WTC11 (cell line): ENCODE measurements around the gene MAPT. TPM values are rescaled to one million over a fixed set of nuclear protein-coding genes. Genes with fewer than 3 reads are reported as not detected.

ENCODE experiments used
- ATAC-seq: fragments of 200-7000 bp; cut with Tn5 transposase; 2 replicates; pipeline ENCODE4 v1.10.0; 2021; ENCODE audit warnings: mild to moderate bottlenecking, moderate library complexity
- CTCF ChIA-PET: fragments of 300-600 bp; sonication (Branson Sonifier 250); formaldehyde crosslinking; loops from one replicate; lab custom pipeline; 2021; ENCODE audit warnings: antibody characterized with exemption; lab: Charles Lee
- POLR2A ChIA-PET: fragments of 350-600 bp; sonication (Branson Sonifier 250); formaldehyde crosslinking; loops from one replicate; lab custom pipeline; 2021; ENCODE audit warnings: antibody characterized with exemption; lab: Charles Lee
- DNase-seq: peaks from one replicate; pipeline ENCODE4 v3.0.0; 2021; ENCODE audit warnings: low spot score
- H3K27ac Mint-ChIP-seq: 2 replicates; pipeline ENCODE4 v1.8.0; 2021; ENCODE audit warnings: mixed read lengths
- H3K27me3 Mint-ChIP-seq: 2 replicates; pipeline ENCODE4 v1.8.0; 2021; ENCODE audit warnings: low read depth, mild to moderate bottlenecking, moderate library complexity, mixed read lengths
- H3K36me3 Mint-ChIP-seq: 2 replicates; pipeline ENCODE4 v1.8.0; 2021; ENCODE audit warnings: mixed read lengths
- H3K4me1 Mint-ChIP-seq: 2 replicates; pipeline ENCODE4 v1.8.0; 2022; ENCODE audit warnings: mixed read lengths
- H3K4me3 Mint-ChIP-seq: 2 replicates; pipeline ENCODE4 v1.8.0; 2021; ENCODE audit warnings: mild to moderate bottlenecking, moderate library complexity, mixed read lengths
- H3K9me3 Mint-ChIP-seq: 2 replicates; pipeline ENCODE4 v1.8.0; 2021; ENCODE audit warnings: mixed read lengths
- ATF6 ChIP-seq: sonication (generic); formaldehyde crosslinking; IDR thresholded peaks from 2 replicates; pipeline ENCODE4 v1.8.1; 2023; ENCODE audit warnings: mild to moderate bottlenecking, missing genetic modification reagents
- CBFB ChIP-seq: sonication (generic); formaldehyde crosslinking; IDR thresholded peaks from 2 replicates; pipeline ENCODE4 v1.8.1; 2022; ENCODE audit warnings: mild to moderate bottlenecking, low read depth, missing genetic modification reagents
- CDX4 ChIP-seq: fragments of 250-450 bp; sonication (Bioruptor Pico); IDR thresholded peaks from 2 replicates; pipeline ENCODE4 v1.9.0; 2021; ENCODE audit warnings: moderate library complexity, mild to moderate bottlenecking, inconsistent platforms, borderline replicate concordance
- EMX1 ChIP-seq: fragments of 250-450 bp; sonication (Bioruptor Pico); IDR thresholded peaks from 2 replicates; pipeline ENCODE4 v1.8.0; 2021; ENCODE audit warnings: mild to moderate bottlenecking
- ESRRA ChIP-seq: sonication (generic); formaldehyde crosslinking; IDR thresholded peaks from 2 replicates; pipeline ENCODE4 v1.8.1; 2022; ENCODE audit warnings: mild to moderate bottlenecking, missing genetic modification reagents, borderline replicate concordance
- ETV6 ChIP-seq: sonication (generic); formaldehyde crosslinking; IDR thresholded peaks from 2 replicates; pipeline ENCODE4 v1.8.1; 2022; ENCODE audit warnings: mild to moderate bottlenecking, missing genetic modification reagents
- FOXJ3 ChIP-seq: sonication (generic); formaldehyde crosslinking; IDR thresholded peaks from 2 replicates; pipeline ENCODE4 v1.9.0; 2021; ENCODE audit warnings: missing genetic modification reagents, mild to moderate bottlenecking, borderline replicate concordance
- IRF2 ChIP-seq: sonication (generic); formaldehyde crosslinking; IDR thresholded peaks from 2 replicates; pipeline ENCODE4 v1.8.0; 2022; ENCODE audit warnings: low read depth, missing genetic modification reagents, borderline replicate concordance
- MAX ChIP-seq: sonication (generic); formaldehyde crosslinking; IDR thresholded peaks from 2 replicates; pipeline ENCODE4 v1.8.0; 2022; ENCODE audit warnings: mild to moderate bottlenecking, missing genetic modification reagents
- MYBL2 ChIP-seq: sonication (generic); formaldehyde crosslinking; IDR thresholded peaks from 2 replicates; pipeline ENCODE4 v1.8.1; 2023; ENCODE audit warnings: mild to moderate bottlenecking, moderate library complexity, missing genetic modification reagents
- NR2C2 ChIP-seq: sonication (generic); formaldehyde crosslinking; IDR thresholded peaks from 2 replicates; pipeline ENCODE4 v1.8.0; 2022; ENCODE audit warnings: mild to moderate bottlenecking, missing genetic modification reagents
- PRRX2 ChIP-seq: fragments of 250-450 bp; sonication (Bioruptor Pico); IDR thresholded peaks from 2 replicates; pipeline ENCODE4 v1.8.0; 2021; ENCODE audit warnings: mild to moderate bottlenecking
- RELA ChIP-seq: sonication (generic); formaldehyde crosslinking; IDR thresholded peaks from 2 replicates; pipeline ENCODE4 v1.8.1; 2022; ENCODE audit warnings: missing genetic modification reagents, mild to moderate bottlenecking, borderline replicate concordance
- SOX15 ChIP-seq: fragments of 250-450 bp; sonication (Bioruptor Pico); IDR thresholded peaks from 2 replicates; pipeline ENCODE4 v1.9.0; 2021; ENCODE audit warnings: mild to moderate bottlenecking
- ZBTB21 ChIP-seq: sonication (generic); formaldehyde crosslinking; IDR thresholded peaks from 2 replicates; pipeline ENCODE4 v1.8.1; 2023; ENCODE audit warnings: mild to moderate bottlenecking, missing genetic modification reagents, borderline replicate concordance
- ZNF121 ChIP-seq: sonication (generic); formaldehyde crosslinking; IDR thresholded peaks from 2 replicates; pipeline ENCODE4 v1.8.0; 2023; ENCODE audit warnings: missing genetic modification reagents
- ZNF232 ChIP-seq: sonication (generic); formaldehyde crosslinking; IDR thresholded peaks from 2 replicates; pipeline ENCODE4 v1.8.0; 2022; ENCODE audit warnings: mild to moderate bottlenecking, missing genetic modification reagents
- ZNF423 ChIP-seq: fragments of 250-450 bp; sonication (Bioruptor Pico); IDR thresholded peaks from 2 replicates; pipeline ENCODE4 v2.1.2; 2022; ENCODE audit warnings: mild to moderate bottlenecking, moderate library complexity
- ZNF512 ChIP-seq: sonication (generic); formaldehyde crosslinking; IDR thresholded peaks from 2 replicates; pipeline ENCODE4 v1.8.1; 2022; ENCODE audit warnings: missing genetic modification reagents, borderline replicate concordance
- ZNF671 ChIP-seq: fragments of 250-450 bp; sonication (Bioruptor Pico); IDR thresholded peaks from 2 replicates; pipeline ENCODE4 v1.8.0; 2021; ENCODE audit warnings: mild to moderate bottlenecking
- ZSCAN18 ChIP-seq: fragments of 250-450 bp; sonication (Bioruptor Pico); IDR thresholded peaks from 2 replicates; pipeline ENCODE4 v2.1.2; 2022; ENCODE audit warnings: mild to moderate bottlenecking, moderate library complexity
- total RNA-seq: library from RNA; stranded (reverse); gene quantifications from 3 replicates; pipeline ENCODE4 v1.2.3, GENCODE V29; 2021
- TF ChIP-seq, protein P1 (sequence below): sonication (generic); formaldehyde crosslinking; IDR thresholded peaks from 2 replicates; pipeline ENCODE4 v1.8.1; 2022; ENCODE audit warnings: mild to moderate bottlenecking, missing genetic modification reagents, moderate library complexity, borderline replicate concordance
- TF ChIP-seq, protein P2 (sequence below): sonication (generic); formaldehyde crosslinking; IDR thresholded peaks from 2 replicates; pipeline ENCODE4 v1.8.1; 2022; ENCODE audit warnings: low read depth, missing genetic modification reagents, borderline replicate concordance
- TF ChIP-seq, protein P3 (sequence below): sonication (generic); formaldehyde crosslinking; IDR thresholded peaks from 2 replicates; pipeline ENCODE4 v1.8.0; 2022; ENCODE audit warnings: mild to moderate bottlenecking, missing genetic modification reagents

Gene MAPT
- total RNA-seq, 1 experiment from 2014 or later, result 2.2 TPM

GRCh38 chr17:45939395-45939794 lies 45.0 kb downstream of the MAPT start:
- H3K9me3 Mint-ChIP-seq, result no peaks in the 10 kb centered on the region
- no peak overlapping the region for H3K4me3 Mint-ChIP-seq
- H3K36me3 Mint-ChIP-seq, result no peaks in the 10 kb centered on the region
- DNase-seq, result no peak
- ChIA-PET POLR2A (no interaction called here), CTCF (interaction anchor here (1.3 to 3.0 kb wide), 3 partner anchors 9 to 32 kb away, joined by 3 to 20 read pairs (median 12); no protein-coding TSS in a partner anchor)
- no peak for ATAC-seq
- H3K27me3 Mint-ChIP-seq, result peaks cover 5% of the 10 kb centered on the region
- H3K27ac Mint-ChIP-seq, result no peak overlapping the region
- peaks cover 42% of the 10 kb centered on the region for H3K4me1 Mint-ChIP-seq
- TF ChIP-seq EMX1 (CRISPR knock-in tag) (no peak), SOX15 (CRISPR knock-in tag) (no peak), MAX (no peak)

DNA sequence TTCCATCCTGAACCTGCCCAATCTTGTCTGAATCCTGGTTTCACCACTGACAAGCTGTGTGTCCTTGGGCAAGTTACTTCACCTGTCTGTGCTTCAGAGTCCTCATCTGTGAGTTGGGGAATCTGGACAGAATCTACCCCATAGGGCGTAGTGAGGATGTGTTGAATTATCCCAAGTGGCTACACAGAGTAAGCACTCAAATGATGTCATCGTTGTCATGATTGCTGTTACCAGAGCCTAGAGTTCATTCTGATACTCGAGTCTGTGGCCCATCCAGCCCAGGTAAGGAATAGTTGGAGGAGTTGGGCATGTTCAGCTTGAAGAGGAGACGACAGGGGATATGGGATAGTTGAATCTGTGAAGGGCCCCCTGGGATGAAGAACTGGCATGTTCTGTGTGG lies 45.9 kb downstream of the MAPT start:
- Mint-ChIP-seq H3K4me3 (no peak overlapping the region), H3K36me3 (no peaks in the 10 kb centered on the region), H3K9me3 (no peaks in the 10 kb centered on the region), H3K27ac (no peak overlapping the region), H3K27me3 (peaks cover 5% of the 10 kb centered on the region), H3K4me1 (peaks cover 42% of the 10 kb centered on the region)
- POLR2A ChIA-PET, result no interaction called here
- DNase-seq, result no peak
- ATAC-seq, result no peak
- CTCF ChIA-PET, result interaction anchor here (2.7 to 3.0 kb wide), 2 partner anchors 8 to 31 kb away, joined by 12 to 20 read pairs; no protein-coding TSS in a partner anchor
- TF ChIP-seq RELA (CRISPR knock-in tag) (no peak), IRF2 (CRISPR knock-in tag) (no peak), ZNF121 (CRISPR knock-in tag) (no peak), FOXJ3 (CRISPR knock-in tag) (no peak), CBFB (CRISPR knock-in tag) (no peak), ZNF512 (CRISPR knock-in tag) (no peak), ZBTB21 (CRISPR knock-in tag) (no peak)
- TF ChIP-seq, protein P1, sequence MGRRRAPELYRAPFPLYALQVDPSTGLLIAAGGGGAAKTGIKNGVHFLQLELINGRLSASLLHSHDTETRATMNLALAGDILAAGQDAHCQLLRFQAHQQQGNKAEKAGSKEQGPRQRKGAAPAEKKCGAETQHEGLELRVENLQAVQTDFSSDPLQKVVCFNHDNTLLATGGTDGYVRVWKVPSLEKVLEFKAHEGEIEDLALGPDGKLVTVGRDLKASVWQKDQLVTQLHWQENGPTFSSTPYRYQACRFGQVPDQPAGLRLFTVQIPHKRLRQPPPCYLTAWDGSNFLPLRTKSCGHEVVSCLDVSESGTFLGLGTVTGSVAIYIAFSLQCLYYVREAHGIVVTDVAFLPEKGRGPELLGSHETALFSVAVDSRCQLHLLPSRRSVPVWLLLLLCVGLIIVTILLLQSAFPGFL (CRISPR knock-in tag), result no peak

GRCh38 chr17:45940826-45941225 lies 46.5 kb downstream of the MAPT start:
- CTCF ChIA-PET, result interaction anchor here (3.0 kb wide), 1 partner anchor 8 kb away, joined by 20 read pairs; no protein-coding TSS in a partner anchor
- H3K27me3 Mint-ChIP-seq, result peaks cover 5% of the 10 kb centered on the region
- TF ChIP-seq RELA (CRISPR knock-in tag) (no peak), ZNF423 (no peak), IRF2 (CRISPR knock-in tag) (no peak), CDX4 (CRISPR knock-in tag) (no peak), ESRRA (CRISPR knock-in tag) (no peak), NR2C2 (CRISPR knock-in tag) (no peak), ZNF232 (CRISPR knock-in tag) (no peak), PRRX2 (CRISPR knock-in tag) (no peak), ATF6 (no peak), ZSCAN18 (CRISPR knock-in tag) (no peak), MYBL2 (no peak), ZNF671 (CRISPR knock-in tag) (no peak), ETV6 (CRISPR knock-in tag) (no peak)
- TF ChIP-seq, protein P2, sequence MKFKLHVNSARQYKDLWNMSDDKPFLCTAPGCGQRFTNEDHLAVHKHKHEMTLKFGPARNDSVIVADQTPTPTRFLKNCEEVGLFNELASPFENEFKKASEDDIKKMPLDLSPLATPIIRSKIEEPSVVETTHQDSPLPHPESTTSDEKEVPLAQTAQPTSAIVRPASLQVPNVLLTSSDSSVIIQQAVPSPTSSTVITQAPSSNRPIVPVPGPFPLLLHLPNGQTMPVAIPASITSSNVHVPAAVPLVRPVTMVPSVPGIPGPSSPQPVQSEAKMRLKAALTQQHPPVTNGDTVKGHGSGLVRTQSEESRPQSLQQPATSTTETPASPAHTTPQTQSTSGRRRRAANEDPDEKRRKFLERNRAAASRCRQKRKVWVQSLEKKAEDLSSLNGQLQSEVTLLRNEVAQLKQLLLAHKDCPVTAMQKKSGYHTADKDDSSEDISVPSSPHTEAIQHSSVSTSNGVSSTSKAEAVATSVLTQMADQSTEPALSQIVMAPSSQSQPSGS (CRISPR knock-in tag), result no peak
- TF ChIP-seq, protein P3, sequence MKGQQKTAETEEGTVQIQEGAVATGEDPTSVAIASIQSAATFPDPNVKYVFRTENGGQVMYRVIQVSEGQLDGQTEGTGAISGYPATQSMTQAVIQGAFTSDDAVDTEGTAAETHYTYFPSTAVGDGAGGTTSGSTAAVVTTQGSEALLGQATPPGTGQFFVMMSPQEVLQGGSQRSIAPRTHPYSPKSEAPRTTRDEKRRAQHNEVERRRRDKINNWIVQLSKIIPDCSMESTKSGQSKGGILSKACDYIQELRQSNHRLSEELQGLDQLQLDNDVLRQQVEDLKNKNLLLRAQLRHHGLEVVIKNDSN (CRISPR knock-in tag), result no peak

More at GRCh38 chr17:45940826-45941225, 46.5 kb downstream of the MAPT start:
- POLR2A ChIA-PET, result no interaction called here
- no peak overlapping the region for H3K4me3 Mint-ChIP-seq
- H3K36me3 Mint-ChIP-seq, result no peaks in the 10 kb centered on the region
- ATAC-seq, result no peak
- no peak overlapping the region for H3K27ac Mint-ChIP-seq
- DNase-seq, result no peak
- peaks cover 42% of the 10 kb centered on the region for H3K4me1 Mint-ChIP-seq
- H3K9me3 Mint-ChIP-seq, result no peaks in the 10 kb centered on the region
